Measurements from ENCODE around the gene SLC22A15.
A peak's percentile ranks its signal among the peaks of the same experiment; 100 is the strongest.

The SLC22A15 gene

GRCh38 chr1:116107371-116107770 is 131.1 kb downstream of the SLC22A15 start:
- H2BK5ac ChIP-seq (ENCODE audit: low read depth, low read length, poor library complexity, severe bottlenecking) = no peak overlapping the region
- H2BK120ac ChIP-seq (ENCODE audit: low read depth, low read length) = no peak overlapping the region
- no peak overlapping the region for H3K23ac ChIP-seq (ENCODE audit: low read length in 2 of 2)
- H2AK5ac ChIP-seq (ENCODE audit: low read length, severe bottlenecking) = no peak overlapping the region
- no peak overlapping the region for H4K8ac ChIP-seq (ENCODE audit: low read length)
- peaks cover 10% of the 10 kb centered on the region for H3K4me1 ChIP-seq (ENCODE audit: control insufficient read depth, insufficient read depth, low read depth, low read length)
- 85% methylated on average over 4 of the region's 4 CpGs for WGBS
- no peaks in the 10 kb centered on the region for H3K27me3 ChIP-seq (ENCODE audit: control insufficient read depth in 1 of 2, insufficient read depth in 1 of 2, low read length in 2 of 2)
- no peak overlapping the region for H3K4me3 ChIP-seq (ENCODE audit: insufficient read depth in 1 of 2, low read depth in 1 of 2, low read length in 2 of 2)
- no peaks in the 10 kb centered on the region for H3K79me1 ChIP-seq (replicated peaks; ENCODE audit: low read length, poor library complexity, severe bottlenecking)
- no peak overlapping the region for H2AFZ ChIP-seq (ENCODE audit: low read depth, low read length)
- no peaks in the 10 kb centered on the region for H3K9me3 ChIP-seq (ENCODE audit: control insufficient read depth, low read length)
- no peak for DNase-seq
- no peak overlapping the region for H3K9ac ChIP-seq (ENCODE audit: low read length)
- H2BK12ac ChIP-seq (ENCODE audit: low read length in 2 of 2) = no peak overlapping the region
- H3K27ac ChIP-seq (ENCODE audit: low read length, poor library complexity, severe bottlenecking) = no peak overlapping the region
- no peak overlapping the region for H3K14ac ChIP-seq (ENCODE audit: low read length in 2 of 2)
- H4K91ac ChIP-seq (ENCODE audit: low read length) = no peak overlapping the region
- no peak overlapping the region for H2BK15ac ChIP-seq (ENCODE audit: low read depth, poor library complexity, severe bottlenecking)
- H3K4ac ChIP-seq (ENCODE audit: low read depth in 1 of 2, low read length in 2 of 2) = no peak overlapping the region
- H3K18ac ChIP-seq (ENCODE audit: low read depth in 1 of 2, low read length in 2 of 2) = no peak overlapping the region
- H3K4me2 ChIP-seq (ENCODE audit: low read length, poor library complexity, severe bottlenecking) = no peak overlapping the region
- H3K36me3 ChIP-seq (ENCODE audit: control insufficient read depth in 1 of 2, insufficient read depth in 2 of 2, low read depth in 1 of 2, low read length in 2 of 2) = no peaks in the 10 kb centered on the region

- Histone ChIP-seq H3K36me3 (ENCODE audit: control insufficient read depth in 1 of 2, insufficient read depth in 2 of 2, low read depth in 1 of 2, low read length in 2 of 2) (no peaks in the 10 kb centered on the region), H2BK5ac (ENCODE audit: low read depth, low read length, poor library complexity, severe bottlenecking) (no peak within 1 kb of the TSS), H2BK12ac (ENCODE audit: low read length in 2 of 2) (peak within 1 kb of the TSS in 1 of 2 experiments; percentile 63), H3K27me3 (ENCODE audit: control insufficient read depth in 1 of 2, insufficient read depth in 1 of 2, low read length in 2 of 2) (no peaks in the 10 kb centered on the region), H2BK15ac (ENCODE audit: low read depth, poor library complexity, severe bottlenecking) (no peak within 1 kb of the TSS), H2AFZ (ENCODE audit: low read depth, low read length) (no peak within 1 kb of the TSS), H3K79me1 (replicated peaks; ENCODE audit: low read length, poor library complexity, severe bottlenecking) (no peaks in the 10 kb centered on the region), H3K18ac (ENCODE audit: low read depth in 1 of 2, low read length in 2 of 2) (peak within 1 kb of the TSS in 1 of 2 experiments; percentile 48), H3K23ac (ENCODE audit: low read length in 2 of 2) (peak within 1 kb of the TSS in 1 of 2 experiments; percentile 72), H3K4ac (ENCODE audit: low read depth in 1 of 2, low read length in 2 of 2) (no peak within 1 kb of the TSS), H3K14ac (ENCODE audit: low read length in 2 of 2) (peak within 1 kb of the TSS in 1 of 2 experiments; percentile 93), H3K9ac (ENCODE audit: low read length) (peak within 1 kb of the TSS; percentile 50), H4K91ac (ENCODE audit: low read length) (no peak within 1 kb of the TSS), H3K4me2 (ENCODE audit: low read length, poor library complexity, severe bottlenecking) (no peak within 1 kb of the TSS), H3K27ac (ENCODE audit: low read length, poor library complexity, severe bottlenecking) (peak within 1 kb of the TSS; percentile 77), H2BK120ac (ENCODE audit: low read depth, low read length) (no peak within 1 kb of the TSS), H2AK5ac (ENCODE audit: low read length, severe bottlenecking) (peak within 1 kb of the TSS; percentile 74), H3K4me1 (ENCODE audit: control insufficient read depth, insufficient read depth, low read depth, low read length) (peaks cover 15% of the 10 kb centered on the region), H4K8ac (ENCODE audit: low read length) (peak within 1 kb of the TSS; percentile 4), H3K9me3 (ENCODE audit: control insufficient read depth, low read length) (no peaks in the 10 kb centered on the region), H3K4me3 (ENCODE audit: insufficient read depth in 1 of 2, low read depth in 1 of 2, low read length in 2 of 2) (no peak within 1 kb of the TSS)
- no peak for DNase-seq
- WGBS = 80% methylated on average over 12 of the region's 12 CpGs
Measured at GRCh38 chr1:116110567-116111523, 134.5 kb downstream of the SLC22A15 start, which contains the start of gene MAB21L3. TSS of gene MAB21L3 (plus strand) at chr1:116111399. CDS start at chr1:116112616, 1,217 bp downstream.

GRCh38 chr1:116111524-116112021 is 135.3 kb downstream of the SLC22A15 start:
- H2AFZ ChIP-seq (ENCODE audit: low read depth, low read length) = no peak overlapping the region
- H3K14ac ChIP-seq (ENCODE audit: low read length in 2 of 2) = peak overlapping the region in 1 of 2 experiments; percentile 93
- no peak overlapping the region for H3K27ac ChIP-seq (ENCODE audit: low read length, poor library complexity, severe bottlenecking)
- no peaks in the 10 kb centered on the region for H3K27me3 ChIP-seq (ENCODE audit: control insufficient read depth in 1 of 2, insufficient read depth in 1 of 2, low read length in 2 of 2)
- peak overlapping the region in 1 of 2 experiments; percentile 63 for H2BK12ac ChIP-seq (ENCODE audit: low read length in 2 of 2)
- peak overlapping the region in 1 of 2 experiments; percentile 48 for H3K18ac ChIP-seq (ENCODE audit: low read depth in 1 of 2, low read length in 2 of 2)
- H2BK5ac ChIP-seq (ENCODE audit: low read depth, low read length, poor library complexity, severe bottlenecking) = no peak overlapping the region
- 45% methylated on average over 11 of the region's 11 CpGs for WGBS
- no peaks in the 10 kb centered on the region for H3K9me3 ChIP-seq (ENCODE audit: control insufficient read depth, low read length)
- H3K4me1 ChIP-seq (ENCODE audit: control insufficient read depth, insufficient read depth, low read depth, low read length) = peaks cover 17% of the 10 kb centered on the region
- peak overlapping the region; percentile 74 for H2AK5ac ChIP-seq (ENCODE audit: low read length, severe bottlenecking)
- no peak for DNase-seq
- no peak overlapping the region for H3K4ac ChIP-seq (ENCODE audit: low read depth in 1 of 2, low read length in 2 of 2)
- no peak overlapping the region for H2BK15ac ChIP-seq (ENCODE audit: low read depth, poor library complexity, severe bottlenecking)
- H4K91ac ChIP-seq (ENCODE audit: low read length) = no peak overlapping the region
- no peak overlapping the region for H3K4me3 ChIP-seq (ENCODE audit: insufficient read depth in 1 of 2, low read depth in 1 of 2, low read length in 2 of 2)
- no peak overlapping the region for H3K4me2 ChIP-seq (ENCODE audit: low read length, poor library complexity, severe bottlenecking)
- peak overlapping the region in 1 of 2 experiments; percentile 72 for H3K23ac ChIP-seq (ENCODE audit: low read length in 2 of 2)
- peak overlapping the region; percentile 50 for H3K9ac ChIP-seq (ENCODE audit: low read length)
- H4K8ac ChIP-seq (ENCODE audit: low read length) = no peak overlapping the region
- H2BK120ac ChIP-seq (ENCODE audit: low read depth, low read length) = no peak overlapping the region
- H3K79me1 ChIP-seq (replicated peaks; ENCODE audit: low read length, poor library complexity, severe bottlenecking) = no peaks in the 10 kb centered on the region
- no peaks in the 10 kb centered on the region for H3K36me3 ChIP-seq (ENCODE audit: control insufficient read depth in 1 of 2, insufficient read depth in 2 of 2, low read depth in 1 of 2, low read length in 2 of 2)

Measured in mesenchymal stem cell (in vitro differentiated cells and primary cell).